GM12891 (cell line): ENCODE data around the gene IL32.

Experiments
- POLR2A ChIP-seq: IDR thresholded peaks from 2 replicates; pipeline ENCODE4 v1.6.1; 2011; ENCODE audit warnings: low read depth, low read length, control low read depth
- POLR2AphosphoS5 ChIP-seq: IDR thresholded peaks from 2 replicates; pipeline ENCODE4 v1.6.1; 2011; ENCODE audit warnings: low read depth, low read length, control low read depth
- POU2F2 ChIP-seq: IDR thresholded peaks from 2 replicates; pipeline ENCODE4 v1.6.1; 2011; ENCODE audit warnings: low read depth, mild to moderate bottlenecking, control low read depth, low read length, moderate library complexity
- SPI1 ChIP-seq: IDR thresholded peaks from 2 replicates; pipeline ENCODE4 v1.6.1; 2011; ENCODE audit warnings: low read depth, low read length, control low read depth
- TAF1 ChIP-seq: IDR thresholded peaks from 2 replicates; pipeline ENCODE4 v1.6.1; 2011; ENCODE audit warnings: low read depth, low read length, control low read depth

- no peak for TF ChIP-seq POLR2A
- TF ChIP-seq POU2F2, result no peak
- TF ChIP-seq TAF1, result no peak
- no peak for TF ChIP-seq POLR2AphosphoS5
- TF ChIP-seq SPI1, result no peak
Observed at GRCh38 chr16:3046641-3047386, 18.6 kb upstream of the IL32 start.
